ENCODE results near the gene ALDH3A2. TPM values are rescaled to one million over a fixed set of nuclear protein-coding genes. Genes with fewer than 3 reads are reported as not detected.

ALDH3A2 gene
- total and polyA plus RNA-seq, 4 donors: 63.3 to 165 (median 80.4) TPM

GRCh38 chr17:19673623-19674022 lies 25.1 kb downstream of the ALDH3A2 start:
- TF ChIP-seq RAD21 (IDR thresholded peaks at IDR 0.05) (no peak), RXRA (IDR thresholded peaks at IDR 0.05) (no peak)
- Histone ChIP-seq H3K36me3 (ENCODE audit: control insufficient read depth in 4 of 4, insufficient read depth in 3 of 4, low read depth in 1 of 4, low read length in 3 of 4) (peaks cover 0 to 15% (median 9%) of the 10 kb centered on the region in 4 donors), H3K9ac (ENCODE audit: low read depth in 1 of 2, low read length in 2 of 2) (no peak overlapping the region), H3K9me3 (ENCODE audit: control insufficient read depth in 4 of 4, low read length in 3 of 4) (no peaks in the 10 kb centered on the region), H3K4me1 (ENCODE audit: control insufficient read depth in 4 of 4, insufficient read depth in 4 of 4, low read length in 3 of 4) (peaks cover 7 to 45% (median 34%) of the 10 kb centered on the region in 4 donors), H3K27ac (ENCODE audit: low read depth in 1 of 2, low read length in 2 of 2) (no peak overlapping the region), H3K27me3 (ENCODE audit: control insufficient read depth in 4 of 4, insufficient read depth in 4 of 4, low read length in 3 of 4) (no peaks in the 10 kb centered on the region), H3K4me3 (ENCODE audit: low read depth in 1 of 3, low read length in 3 of 3) (no peak overlapping the region)
- 84% methylated on average over 3 of the region's 3 CpGs for WGBS
- DNase-seq (ENCODE audit: low spot score): no peak

- no peaks in the 10 kb centered on the region for H3K27me3 ChIP-seq (ENCODE audit: control insufficient read depth in 4 of 4, insufficient read depth in 4 of 4, low read length in 3 of 4)
- H3K27ac ChIP-seq (ENCODE audit: low read depth in 1 of 2, low read length in 2 of 2): no peak overlapping the region
- H3K4me1 ChIP-seq (ENCODE audit: control insufficient read depth in 4 of 4, insufficient read depth in 4 of 4, low read length in 3 of 4): peaks cover 3 to 23% (median 11%) of the 10 kb centered on the region in 4 donors
- TF ChIP-seq FOXA2 (IDR thresholded peaks at IDR 0.05) (no peak), HNF4A (conservative IDR thresholded peaks at IDR 0.05) (no peak), SP1 (IDR thresholded peaks at IDR 0.05) (no peak), FOXA1 (IDR thresholded peaks at IDR 0.05) (no peak), JUND (IDR thresholded peaks at IDR 0.05) (no peak), GABPA (IDR thresholded peaks at IDR 0.05 in 1 of 2, conservative IDR thresholded peaks at IDR 0.05 in 1 of 2) (no peak), YY1 (IDR thresholded peaks at IDR 0.05) (no peak), ATF3 (IDR thresholded peaks at IDR 0.05) (no peak), EGR1 (IDR thresholded peaks at IDR 0.05; ENCODE audit: low read depth in 2 of 2) (no peak), RXRA (IDR thresholded peaks at IDR 0.05) (no peak)
- TF ChIP-seq, protein P1, sequence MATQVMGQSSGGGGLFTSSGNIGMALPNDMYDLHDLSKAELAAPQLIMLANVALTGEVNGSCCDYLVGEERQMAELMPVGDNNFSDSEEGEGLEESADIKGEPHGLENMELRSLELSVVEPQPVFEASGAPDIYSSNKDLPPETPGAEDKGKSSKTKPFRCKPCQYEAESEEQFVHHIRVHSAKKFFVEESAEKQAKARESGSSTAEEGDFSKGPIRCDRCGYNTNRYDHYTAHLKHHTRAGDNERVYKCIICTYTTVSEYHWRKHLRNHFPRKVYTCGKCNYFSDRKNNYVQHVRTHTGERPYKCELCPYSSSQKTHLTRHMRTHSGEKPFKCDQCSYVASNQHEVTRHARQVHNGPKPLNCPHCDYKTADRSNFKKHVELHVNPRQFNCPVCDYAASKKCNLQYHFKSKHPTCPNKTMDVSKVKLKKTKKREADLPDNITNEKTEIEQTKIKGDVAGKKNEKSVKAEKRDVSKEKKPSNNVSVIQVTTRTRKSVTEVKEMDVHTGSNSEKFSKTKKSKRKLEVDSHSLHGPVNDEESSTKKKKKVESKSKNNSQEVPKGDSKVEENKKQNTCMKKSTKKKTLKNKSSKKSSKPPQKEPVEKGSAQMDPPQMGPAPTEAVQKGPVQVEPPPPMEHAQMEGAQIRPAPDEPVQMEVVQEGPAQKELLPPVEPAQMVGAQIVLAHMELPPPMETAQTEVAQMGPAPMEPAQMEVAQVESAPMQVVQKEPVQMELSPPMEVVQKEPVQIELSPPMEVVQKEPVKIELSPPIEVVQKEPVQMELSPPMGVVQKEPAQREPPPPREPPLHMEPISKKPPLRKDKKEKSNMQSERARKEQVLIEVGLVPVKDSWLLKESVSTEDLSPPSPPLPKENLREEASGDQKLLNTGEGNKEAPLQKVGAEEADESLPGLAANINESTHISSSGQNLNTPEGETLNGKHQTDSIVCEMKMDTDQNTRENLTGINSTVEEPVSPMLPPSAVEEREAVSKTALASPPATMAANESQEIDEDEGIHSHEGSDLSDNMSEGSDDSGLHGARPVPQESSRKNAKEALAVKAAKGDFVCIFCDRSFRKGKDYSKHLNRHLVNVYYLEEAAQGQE (IDR thresholded peaks at IDR 0.05): no peak
- TF ChIP-seq, protein P2, sequence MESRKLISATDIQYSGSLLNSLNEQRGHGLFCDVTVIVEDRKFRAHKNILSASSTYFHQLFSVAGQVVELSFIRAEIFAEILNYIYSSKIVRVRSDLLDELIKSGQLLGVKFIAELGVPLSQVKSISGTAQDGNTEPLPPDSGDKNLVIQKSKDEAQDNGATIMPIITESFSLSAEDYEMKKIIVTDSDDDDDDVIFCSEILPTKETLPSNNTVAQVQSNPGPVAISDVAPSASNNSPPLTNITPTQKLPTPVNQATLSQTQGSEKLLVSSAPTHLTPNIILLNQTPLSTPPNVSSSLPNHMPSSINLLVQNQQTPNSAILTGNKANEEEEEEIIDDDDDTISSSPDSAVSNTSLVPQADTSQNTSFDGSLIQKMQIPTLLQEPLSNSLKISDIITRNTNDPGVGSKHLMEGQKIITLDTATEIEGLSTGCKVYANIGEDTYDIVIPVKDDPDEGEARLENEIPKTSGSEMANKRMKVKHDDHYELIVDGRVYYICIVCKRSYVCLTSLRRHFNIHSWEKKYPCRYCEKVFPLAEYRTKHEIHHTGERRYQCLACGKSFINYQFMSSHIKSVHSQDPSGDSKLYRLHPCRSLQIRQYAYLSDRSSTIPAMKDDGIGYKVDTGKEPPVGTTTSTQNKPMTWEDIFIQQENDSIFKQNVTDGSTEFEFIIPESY (IDR thresholded peaks at IDR 0.05): no peak
- H3K36me3 ChIP-seq (ENCODE audit: control insufficient read depth in 4 of 4, insufficient read depth in 3 of 4, low read depth in 1 of 4, low read length in 3 of 4): peaks cover 0 to 18% (median 11%) of the 10 kb centered on the region in 4 donors
- H3K9me3 ChIP-seq (ENCODE audit: control insufficient read depth in 4 of 4, low read length in 3 of 4): no peaks in the 10 kb centered on the region
- no peak overlapping the region for H3K9ac ChIP-seq (ENCODE audit: low read depth in 1 of 2, low read length in 2 of 2)
- DNase-seq (ENCODE audit: low spot score): no peak
- WGBS: 94% methylated on average over 4 of the region's 4 CpGs
- no peak overlapping the region for H3K4me3 ChIP-seq (ENCODE audit: low read depth in 1 of 3, low read length in 3 of 3)
Observed at GRCh38 chr17:19676896-19677295, 28.3 kb downstream of the ALDH3A2 start.

Data from liver (tissue), 9 donors.